SH-SY5Y (cell line): Measurements from ENCODE around the gene SLC44A1.

Source experiments
- GATA2 ChIP-seq: IDR thresholded peaks from 2 replicates; pipeline ENCODE4 v1.6.1; 2011; ENCODE audit warnings: mild to moderate bottlenecking, low read depth, low read length
- GATA3 ChIP-seq: IDR thresholded peaks from 2 replicates; pipeline ENCODE4 v1.6.1; 2011; ENCODE audit warnings: low read depth, mild to moderate bottlenecking, low read length, moderate library complexity

GRCh38 chr9:105262497-105262896, 18.0 kb downstream of the SLC44A1 start:
- TF ChIP-seq GATA2, result no peak
- TF ChIP-seq GATA3, result no peak
